GM12892 (cell line): ENCODE measurements around the gene FAXC.
"Not testable (repeated sequence)": the region's sequence is repeated elsewhere in the genome, so short reads cannot be mapped to it uniquely, and the experiment has no call there.

ENCODE experiments used
- DNase-seq: peaks from one replicate; pipeline ENCODE4 v3.0.0; 2011; ENCODE audit not compliant: insufficient read length
- FAIRE-seq: peaks from 2 replicates; lab custom pipeline; 2011; peaks lifted over from hg19 to GRCh38; lab: Jason Lieb, UNC
- POLR2A ChIP-seq: IDR thresholded peaks from 2 replicates; pipeline ENCODE4 v1.6.1; 2011; ENCODE audit warnings: low read depth, low read length, control low read depth
- POLR2AphosphoS5 ChIP-seq: IDR thresholded peaks from 2 replicates; pipeline ENCODE4 v1.6.1; 2011; ENCODE audit warnings: low read depth, low read length, control low read depth
- TAF1 ChIP-seq: IDR thresholded peaks from 2 replicates; pipeline ENCODE4 v1.6.1; 2011; ENCODE audit warnings: low read depth, mild to moderate bottlenecking, control low read depth, low read length, borderline replicate concordance

Gene FAXC

DNA sequence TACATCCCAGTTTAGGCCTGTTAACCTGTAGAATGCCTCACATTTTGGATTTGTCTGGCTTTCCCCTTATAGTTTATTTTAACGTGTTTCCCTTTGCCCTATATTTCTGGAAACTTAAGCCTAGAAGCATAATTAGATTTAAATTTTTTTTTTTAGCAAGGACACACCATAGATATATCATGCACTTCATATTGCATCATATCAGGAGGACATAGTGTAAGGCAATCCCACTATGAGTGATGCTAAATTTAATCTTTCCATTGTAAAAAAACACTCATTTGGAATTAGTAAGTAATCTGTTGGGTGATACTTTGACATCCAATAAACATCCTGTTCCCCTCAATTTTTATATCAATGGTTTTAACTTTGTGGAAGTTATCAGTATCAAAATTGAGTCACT is 10.3 kb upstream of the FAXC start:
- DNase-seq: no peak
- FAIRE-seq: no peak

GRCh38 chr6:99356641-99357040 is 7.2 kb upstream of the FAXC start:
- TF ChIP-seq TAF1: no peak
- TF ChIP-seq POLR2AphosphoS5: no peak
- TF ChIP-seq POLR2A: no peak
- FAIRE-seq (no peak), DNase-seq (no peak)

More for the DNA sequence above, 10.3 kb upstream of the FAXC start:
- TF ChIP-seq POLR2AphosphoS5 (no peak), POLR2A (no peak), TAF1 (no peak)

DNA sequence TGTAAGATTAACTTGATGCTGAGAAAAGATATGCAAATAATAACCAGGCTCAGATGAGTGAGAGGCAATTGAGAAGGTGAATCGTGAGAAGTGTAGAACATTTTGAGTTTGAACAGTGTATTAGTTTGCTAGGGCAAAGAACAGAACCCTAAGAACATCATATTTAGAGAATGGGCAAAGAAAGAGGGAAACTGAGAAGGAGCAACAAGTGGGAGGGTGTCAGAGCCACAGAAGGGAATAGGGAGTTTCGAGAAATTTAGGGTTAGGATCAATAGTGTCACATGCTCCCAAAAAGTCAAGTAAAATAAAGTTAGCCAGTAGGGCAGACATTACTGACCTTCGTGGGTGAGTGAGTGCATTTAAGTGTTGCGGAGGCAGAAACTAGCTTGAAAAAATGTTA is 5.5 kb upstream of the FAXC start:
- TF ChIP-seq POLR2A (no peak), TAF1 (no peak), POLR2AphosphoS5 (no peak)
- FAIRE-seq: no peak

DNA sequence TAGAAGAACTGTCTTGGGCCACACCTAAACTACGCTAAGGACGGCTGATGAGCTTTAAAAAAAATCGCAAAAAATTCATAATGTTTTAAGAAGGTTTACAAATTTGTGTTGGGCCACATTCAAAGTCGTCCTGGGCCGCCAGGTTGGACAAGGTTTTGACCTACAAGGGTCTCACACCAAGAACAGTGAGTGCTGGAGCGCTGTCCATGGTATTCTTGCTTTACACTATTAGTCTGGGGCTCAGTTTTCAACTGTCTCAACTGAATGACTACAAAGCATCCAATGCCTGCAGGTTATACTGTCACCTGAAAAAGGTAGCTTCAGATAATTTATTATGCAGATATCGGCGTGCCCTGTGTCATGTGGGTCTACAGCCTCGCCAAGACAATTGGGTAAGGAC is 3.7 kb upstream of the FAXC start:
- TF ChIP-seq POLR2A (no peak), TAF1 (no peak), POLR2AphosphoS5 (no peak)
- no peak for DNase-seq
- no peak for FAIRE-seq

More for the DNA sequence above, 5.5 kb upstream of the FAXC start:
- no peak for DNase-seq

- no peak for DNase-seq
- TF ChIP-seq POLR2A (no peak), TAF1 (no peak), POLR2AphosphoS5 (no peak)
- FAIRE-seq: no peak
Measured at GRCh38 chr6:99350573-99350972, 1.1 kb upstream of the FAXC start.

GRCh38 chr6:99348288-99349170 is 945 bp downstream of the FAXC start:
- FAIRE-seq (no peak), DNase-seq (no peak)
- no peak for TF ChIP-seq TAF1

GRCh38 chr6:99347804-99348203 is 1.7 kb downstream of the FAXC start:
- DNase-seq (no peak), FAIRE-seq (no peak)
- TF ChIP-seq TAF1 (no peak), POLR2A (no peak), POLR2AphosphoS5 (no peak)

DNA sequence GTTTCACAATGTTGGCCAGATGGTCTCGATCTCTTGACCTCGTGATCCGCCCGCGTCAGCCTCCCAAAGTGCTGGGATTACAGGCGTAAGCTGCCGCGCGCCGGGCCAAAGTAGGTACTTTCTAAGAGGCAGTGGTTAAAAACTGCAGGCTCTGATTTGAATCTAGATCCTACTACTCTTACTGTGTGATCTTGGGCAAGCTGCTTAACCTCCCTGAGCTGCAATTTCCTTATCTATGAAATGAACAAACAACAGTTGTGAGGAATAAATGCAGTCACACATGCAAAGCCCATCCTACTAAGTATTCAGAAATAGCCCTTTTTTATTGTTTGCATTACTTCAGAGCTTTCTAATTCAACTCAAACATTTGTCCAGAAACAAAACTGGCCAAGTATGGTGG is 2.9 kb downstream of the FAXC start:
- TF ChIP-seq POLR2AphosphoS5 (no peak), POLR2A (no peak), TAF1 (no peak)
- peak; percentile 5 for FAIRE-seq
- DNase-seq: no peak

GRCh38 chr6:99345164-99345563 is 4.3 kb downstream of the FAXC start:
- FAIRE-seq: no peak
- TF ChIP-seq POLR2AphosphoS5 (no peak), POLR2A (no peak), TAF1 (no peak)
- no peak for DNase-seq

DNA sequence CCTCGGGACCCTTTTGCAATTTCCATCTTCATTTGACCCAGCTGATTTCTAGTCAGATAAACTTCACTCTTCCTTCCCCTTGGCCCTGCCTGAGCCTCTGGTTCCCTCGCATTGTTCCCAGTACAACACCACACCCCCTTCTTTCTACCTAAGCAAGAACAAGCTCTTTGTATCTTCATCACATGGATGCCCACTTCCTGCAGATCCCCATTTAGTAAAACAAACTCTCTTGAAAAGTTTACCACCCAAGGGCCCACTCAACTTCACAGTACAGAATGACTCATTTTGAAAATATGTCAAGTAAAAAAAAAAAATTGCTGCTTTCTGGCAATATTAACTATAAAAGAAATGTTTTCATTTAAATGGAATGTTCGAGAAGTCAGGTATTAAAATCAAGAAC is 5.2 kb downstream of the FAXC start:
- DNase-seq (no peak), FAIRE-seq (no peak)
- TF ChIP-seq POLR2A (no peak), TAF1 (no peak), POLR2AphosphoS5 (no peak)

DNA sequence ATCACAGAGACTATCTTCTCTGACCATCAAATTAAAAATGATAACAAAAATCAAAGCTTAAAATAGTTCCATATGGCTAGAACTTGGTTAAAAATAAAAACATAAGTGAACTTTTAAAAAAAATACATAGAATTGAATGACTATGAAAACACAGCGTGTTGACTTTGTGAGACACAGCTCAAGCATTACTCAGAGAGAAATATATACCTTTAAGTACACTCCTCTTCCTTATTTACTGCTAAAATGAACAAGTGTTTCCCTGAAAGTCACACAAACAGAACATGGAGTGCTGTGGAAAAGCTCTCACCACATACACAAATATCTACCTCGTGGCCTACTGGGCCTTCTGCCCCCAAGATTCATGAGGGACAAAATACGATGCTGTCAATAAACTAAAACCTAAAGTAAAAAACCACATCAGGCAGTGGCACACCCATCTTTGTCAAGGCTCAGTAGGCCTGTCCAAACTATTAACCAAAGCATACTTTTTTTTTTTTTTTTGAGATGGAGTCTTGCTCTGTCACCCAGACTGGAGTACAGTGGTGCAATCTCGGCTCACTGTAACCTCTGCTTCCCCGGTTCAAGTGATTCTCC is 7.5 kb downstream of the FAXC start:
- no peak for FAIRE-seq
- DNase-seq: no peak
- TF ChIP-seq POLR2AphosphoS5: no peak
- no peak for TF ChIP-seq POLR2A

DNA sequence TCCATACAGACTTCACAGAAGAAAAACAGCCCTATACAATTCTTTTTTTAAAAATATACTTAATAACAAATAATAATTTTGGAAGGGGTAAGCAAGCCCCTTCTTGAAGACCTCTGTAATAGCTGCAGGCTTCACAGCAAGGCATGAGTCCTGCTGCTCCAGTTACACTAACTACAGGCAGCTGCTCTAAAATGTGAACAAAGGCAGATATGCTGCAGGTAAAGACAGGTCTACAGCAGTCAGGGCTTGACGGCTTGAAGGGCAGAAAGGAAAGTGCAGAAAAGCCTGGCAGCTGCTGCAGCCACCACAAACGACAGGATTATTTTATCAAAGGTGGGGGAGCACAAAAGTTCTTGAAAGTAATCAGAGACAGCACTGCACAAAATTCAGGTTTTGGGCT is 11.3 kb downstream of the FAXC start:
- no peak for TF ChIP-seq TAF1
- no peak for TF ChIP-seq POLR2A
- no peak for TF ChIP-seq POLR2AphosphoS5
- FAIRE-seq: no peak
- no peak for DNase-seq

- FAIRE-seq: not testable (repeated sequence)
Measured at GRCh38 chr6:99335298-99335697, 14.2 kb downstream of the FAXC start.

More at GRCh38 chr6:99335298-99335697, 14.2 kb downstream of the FAXC start:
- DNase-seq: not testable (repeated sequence)
